ENCODE measurements around the gene SLC25A44. TPM values are rescaled to one million over a fixed set of nuclear protein-coding genes. Genes with fewer than 3 reads are reported as not detected.

The SLC25A44 gene, protein sequence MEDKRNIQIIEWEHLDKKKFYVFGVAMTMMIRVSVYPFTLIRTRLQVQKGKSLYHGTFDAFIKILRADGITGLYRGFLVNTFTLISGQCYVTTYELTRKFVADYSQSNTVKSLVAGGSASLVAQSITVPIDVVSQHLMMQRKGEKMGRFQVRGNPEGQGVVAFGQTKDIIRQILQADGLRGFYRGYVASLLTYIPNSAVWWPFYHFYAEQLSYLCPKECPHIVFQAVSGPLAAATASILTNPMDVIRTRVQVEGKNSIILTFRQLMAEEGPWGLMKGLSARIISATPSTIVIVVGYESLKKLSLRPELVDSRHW
- 12.7 TPM for total RNA-seq

GRCh38 chr1:156193488-156194299, at the start of gene SLC25A44:
TSS of gene SLC25A44 (plus strand) at chr1:156194104. CDS start at chr1:156199848, 5,744 bp downstream.
- no peaks in the 10 kb centered on the region for H3K9me3 ChIP-seq (ENCODE audit: low read depth, low read length)
- no peaks in the 10 kb centered on the region for H3K27me3 ChIP-seq (ENCODE audit: insufficient read depth, low read length)
- H3K4me1 ChIP-seq (ENCODE audit: insufficient read depth, low read length): peaks cover 41% of the 10 kb centered on the region
- peak within 1 kb of the TSS; percentile 87 for H3K4me3 ChIP-seq (ENCODE audit: low read length)

DNA sequence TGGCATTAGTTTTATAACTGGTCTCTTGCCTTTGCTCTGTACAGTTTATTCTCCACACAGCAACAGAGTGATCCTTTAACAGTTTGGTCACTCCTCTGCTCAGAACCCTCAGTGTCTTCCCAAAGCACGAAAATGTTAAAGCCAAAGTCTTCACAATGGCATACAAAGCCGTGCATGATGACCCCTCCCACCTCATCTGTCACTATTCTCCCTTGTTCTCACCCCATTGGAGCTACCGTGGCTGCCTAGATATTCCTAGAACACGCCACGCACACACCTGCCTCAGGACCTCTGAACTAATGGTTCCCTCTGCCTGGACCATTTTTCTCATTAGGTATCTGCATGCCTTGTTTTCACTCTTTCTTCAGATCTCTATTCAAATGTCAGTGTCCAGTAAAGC, 49.2 kb upstream of the SLC25A44 start:
- H3K9me3 ChIP-seq (ENCODE audit: low read depth, low read length): no peaks in the 10 kb centered on the region
- peaks cover 41% of the 10 kb centered on the region for H3K4me1 ChIP-seq (ENCODE audit: insufficient read depth, low read length)
- H3K27me3 ChIP-seq (ENCODE audit: insufficient read depth, low read length): no peaks in the 10 kb centered on the region
- no peak overlapping the region for H3K4me3 ChIP-seq (ENCODE audit: low read length)

- Histone ChIP-seq H3K4me1 (ENCODE audit: insufficient read depth, low read length) (peaks cover 50% of the 10 kb centered on the region), H3K9me3 (ENCODE audit: low read depth, low read length) (no peaks in the 10 kb centered on the region), H3K4me3 (ENCODE audit: low read length) (no peak overlapping the region), H3K27me3 (ENCODE audit: insufficient read depth, low read length) (no peaks in the 10 kb centered on the region)
Measured at GRCh38 chr1:156145650-156146019, 48.3 kb upstream of the SLC25A44 start.

DNA sequence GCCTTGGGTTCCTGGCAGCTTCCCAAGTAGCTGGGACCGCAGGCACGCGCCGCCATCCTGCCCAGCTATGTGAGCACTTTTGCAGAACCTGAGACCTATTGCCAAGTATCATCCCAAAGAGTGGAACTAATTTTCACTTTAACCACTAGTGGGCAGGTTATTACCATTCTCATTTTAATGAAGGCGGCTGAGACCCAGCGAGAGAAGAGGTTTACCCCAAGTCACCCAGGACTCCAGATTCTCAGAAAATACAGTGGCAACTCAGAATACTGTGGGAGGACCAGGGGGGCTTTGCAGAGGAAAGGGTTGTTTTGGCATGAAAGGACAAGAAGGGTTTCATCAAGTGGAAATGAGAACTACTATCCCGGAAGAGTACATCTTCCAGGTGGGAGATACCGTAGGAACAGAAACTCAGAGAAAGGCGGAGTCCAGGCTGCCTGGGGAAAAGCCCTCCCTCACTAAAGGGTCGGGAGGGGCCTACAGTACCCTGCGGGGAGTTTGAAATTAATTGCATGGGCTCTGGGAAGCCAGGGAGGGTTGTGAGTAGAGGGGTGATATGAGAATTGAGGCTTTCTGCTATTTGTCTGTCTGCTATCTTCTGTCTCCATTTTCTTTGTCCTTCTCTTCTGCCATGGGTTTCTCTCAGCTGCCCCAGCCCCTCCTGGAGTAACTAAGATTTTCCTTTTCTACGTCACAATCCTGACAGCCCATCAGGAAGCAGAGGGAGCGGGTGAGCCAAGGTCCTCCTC, 47.7 kb upstream of the SLC25A44 start:
- Histone ChIP-seq H3K9me3 (ENCODE audit: low read depth, low read length) (no peaks in the 10 kb centered on the region), H3K4me1 (ENCODE audit: insufficient read depth, low read length) (peaks cover 55% of the 10 kb centered on the region), H3K4me3 (ENCODE audit: low read length) (no peak overlapping the region), H3K27me3 (ENCODE audit: insufficient read depth, low read length) (no peaks in the 10 kb centered on the region)

- Histone ChIP-seq H3K4me3 (ENCODE audit: low read length) (no peak overlapping the region), H3K4me1 (ENCODE audit: insufficient read depth, low read length) (peaks cover 62% of the 10 kb centered on the region), H3K9me3 (ENCODE audit: low read depth, low read length) (no peaks in the 10 kb centered on the region), H3K27me3 (ENCODE audit: insufficient read depth, low read length) (no peaks in the 10 kb centered on the region)
Measured at GRCh38 chr1:156146769-156147405, 47.0 kb upstream of the SLC25A44 start.

- Histone ChIP-seq H3K4me3 (ENCODE audit: low read length) (no peak overlapping the region), H3K4me1 (ENCODE audit: insufficient read depth, low read length) (peaks cover 75% of the 10 kb centered on the region), H3K27me3 (ENCODE audit: insufficient read depth, low read length) (no peaks in the 10 kb centered on the region), H3K9me3 (ENCODE audit: low read depth, low read length) (no peaks in the 10 kb centered on the region)
Measured at GRCh38 chr1:156148216-156148615, 45.7 kb upstream of the SLC25A44 start.

DNA sequence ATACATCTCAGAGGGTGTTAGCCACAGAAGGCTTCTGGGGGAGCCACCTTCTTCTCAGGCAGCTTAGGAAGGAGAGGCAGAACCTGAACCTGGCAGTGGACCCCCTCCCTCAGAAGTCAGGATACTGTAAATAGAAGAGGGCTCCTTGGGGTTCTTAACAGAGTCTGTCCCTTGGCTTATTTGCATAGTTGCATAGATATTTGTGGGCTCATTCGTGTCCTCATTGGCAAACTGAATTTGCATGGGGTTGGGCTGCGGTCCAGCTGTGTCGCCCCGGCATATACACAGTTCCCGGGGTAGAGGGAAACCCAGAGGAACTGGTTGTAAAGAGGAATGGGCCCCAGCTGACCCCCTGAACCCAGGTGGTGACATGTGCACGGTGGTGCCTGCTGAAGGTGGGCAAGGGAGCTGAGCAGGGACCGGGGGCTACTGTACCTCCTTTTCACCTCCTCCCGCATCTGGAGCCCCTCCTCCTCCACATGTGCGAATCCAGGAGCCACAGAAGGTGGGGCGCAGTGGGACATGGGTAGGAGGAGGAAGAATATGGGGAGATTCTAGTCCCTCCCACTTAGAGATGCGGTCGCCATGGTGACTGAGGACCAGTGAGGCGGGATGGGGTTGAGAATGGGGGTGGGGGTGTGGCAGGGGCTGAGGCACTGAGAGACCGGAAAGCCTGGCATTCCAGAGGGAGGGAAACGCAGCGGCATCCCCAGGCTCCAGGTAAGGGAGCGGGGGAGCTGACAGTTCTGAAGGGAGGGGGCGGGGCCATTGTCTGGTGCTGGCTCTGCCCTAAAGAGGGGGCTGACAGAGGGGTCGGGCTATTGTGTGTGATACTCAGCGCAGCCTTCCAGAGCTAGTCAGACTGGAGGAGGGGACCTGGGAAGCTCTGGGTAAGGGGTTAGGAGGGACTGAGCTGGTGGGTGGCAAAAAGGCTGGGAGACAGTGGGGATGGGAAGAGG, 44.3 kb upstream of the SLC25A44 start:
- Histone ChIP-seq H3K9me3 (ENCODE audit: low read depth, low read length) (no peaks in the 10 kb centered on the region), H3K27me3 (ENCODE audit: insufficient read depth, low read length) (no peaks in the 10 kb centered on the region), H3K4me3 (ENCODE audit: low read length) (no peak overlapping the region), H3K4me1 (ENCODE audit: insufficient read depth, low read length) (peaks cover 88% of the 10 kb centered on the region)

- Histone ChIP-seq H3K4me1 (ENCODE audit: insufficient read depth, low read length) (peaks cover 96% of the 10 kb centered on the region), H3K4me3 (ENCODE audit: low read length) (no peak overlapping the region), H3K27me3 (ENCODE audit: insufficient read depth, low read length) (no peaks in the 10 kb centered on the region), H3K9me3 (ENCODE audit: low read depth, low read length) (no peaks in the 10 kb centered on the region)
Measured at GRCh38 chr1:156150333-156151011, 43.4 kb upstream of the SLC25A44 start.

DNA sequence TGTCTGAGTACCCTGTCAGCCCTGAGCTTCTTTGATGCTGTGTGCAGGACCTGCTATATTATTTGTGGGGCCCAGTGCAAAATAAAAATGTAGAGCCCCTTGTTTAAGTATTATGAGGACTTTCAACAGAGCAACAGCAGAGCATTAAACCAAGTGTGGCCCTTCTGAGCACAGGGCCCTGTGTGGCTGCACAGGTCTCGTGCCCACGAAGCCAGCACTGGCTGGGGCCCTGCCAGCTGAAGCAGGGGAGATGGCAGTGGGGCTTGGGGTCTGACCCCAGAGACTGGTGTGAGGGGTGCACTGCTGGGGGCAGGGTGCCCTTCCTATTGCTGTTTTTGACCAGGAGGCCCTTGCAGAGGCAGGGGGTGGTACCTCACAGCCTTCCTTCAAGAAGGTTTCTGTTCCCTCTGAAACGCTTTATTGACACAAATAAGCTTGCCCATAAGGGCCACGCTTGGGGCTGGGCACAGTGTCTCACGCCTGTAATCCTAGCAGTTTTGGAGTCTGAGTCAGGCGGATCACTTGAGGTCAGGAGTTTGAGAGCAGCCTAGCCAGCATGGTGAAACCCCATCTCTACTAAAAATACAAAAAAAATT, 42.7 kb upstream of the SLC25A44 start:
- H3K4me1 ChIP-seq (ENCODE audit: insufficient read depth, low read length): peaks cover 98% of the 10 kb centered on the region

DNA sequence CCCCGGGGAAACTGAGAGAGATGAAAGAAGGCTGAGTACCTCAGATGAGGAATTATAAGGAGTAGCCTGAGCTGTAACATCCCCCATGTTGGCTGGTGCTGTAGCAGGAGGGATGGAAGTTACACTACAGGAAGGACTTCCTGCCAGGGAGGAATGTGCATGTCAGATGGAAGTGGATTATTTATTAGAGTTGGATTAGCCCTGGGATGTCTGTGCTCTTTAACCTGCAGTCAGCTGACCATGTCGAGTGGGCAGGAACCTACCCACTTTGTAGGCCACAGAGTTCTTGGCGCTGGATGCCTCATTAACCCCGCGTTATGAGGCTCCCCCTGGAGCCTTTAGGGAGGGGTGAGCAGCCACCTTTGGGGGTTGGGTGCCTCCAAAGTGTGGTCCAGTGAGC, 41.3 kb upstream of the SLC25A44 start:
- Histone ChIP-seq H3K9me3 (ENCODE audit: low read depth, low read length) (no peaks in the 10 kb centered on the region), H3K27me3 (ENCODE audit: insufficient read depth, low read length) (no peaks in the 10 kb centered on the region), H3K4me3 (ENCODE audit: low read length) (no peak overlapping the region), H3K4me1 (ENCODE audit: insufficient read depth, low read length) (peaks cover 90% of the 10 kb centered on the region)

More for the DNA sequence above, 42.7 kb upstream of the SLC25A44 start:
- H3K4me3 ChIP-seq (ENCODE audit: low read length): no peak overlapping the region
- H3K27me3 ChIP-seq (ENCODE audit: insufficient read depth, low read length): no peaks in the 10 kb centered on the region
- no peaks in the 10 kb centered on the region for H3K9me3 ChIP-seq (ENCODE audit: low read depth, low read length)

DNA sequence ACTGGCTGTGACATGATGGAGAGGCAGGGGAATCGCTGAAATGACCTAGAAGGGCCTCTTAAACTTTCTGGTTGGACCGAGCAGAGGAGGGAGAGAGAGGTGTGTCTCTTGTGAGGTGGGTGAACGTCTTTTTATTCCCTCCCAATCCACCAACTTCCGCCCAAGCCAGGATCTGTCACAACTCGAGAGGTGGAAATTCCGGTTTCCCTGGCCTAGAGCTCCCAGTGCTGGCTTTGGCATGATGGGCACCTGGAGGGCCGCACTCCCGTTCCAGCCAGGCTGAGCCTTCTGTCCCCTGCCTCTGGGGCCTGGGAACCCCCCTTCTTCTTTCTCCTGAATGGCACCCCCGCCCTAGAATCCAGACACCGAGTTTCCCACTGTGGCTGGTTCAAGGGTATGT, 40.5 kb upstream of the SLC25A44 start, which contains the start of gene SEMA4A:
SEMA4A (plus strand) TSS at position 224 of the 400 bp plus-strand sequence. CDS start 994 bp downstream, outside the sequence.
- Histone ChIP-seq H3K27me3 (ENCODE audit: insufficient read depth, low read length) (no peaks in the 10 kb centered on the region), H3K4me3 (ENCODE audit: low read length) (peak within 1 kb of the TSS; percentile 48), H3K9me3 (ENCODE audit: low read depth, low read length) (no peaks in the 10 kb centered on the region), H3K4me1 (ENCODE audit: insufficient read depth, low read length) (peaks cover 82% of the 10 kb centered on the region)

DNA sequence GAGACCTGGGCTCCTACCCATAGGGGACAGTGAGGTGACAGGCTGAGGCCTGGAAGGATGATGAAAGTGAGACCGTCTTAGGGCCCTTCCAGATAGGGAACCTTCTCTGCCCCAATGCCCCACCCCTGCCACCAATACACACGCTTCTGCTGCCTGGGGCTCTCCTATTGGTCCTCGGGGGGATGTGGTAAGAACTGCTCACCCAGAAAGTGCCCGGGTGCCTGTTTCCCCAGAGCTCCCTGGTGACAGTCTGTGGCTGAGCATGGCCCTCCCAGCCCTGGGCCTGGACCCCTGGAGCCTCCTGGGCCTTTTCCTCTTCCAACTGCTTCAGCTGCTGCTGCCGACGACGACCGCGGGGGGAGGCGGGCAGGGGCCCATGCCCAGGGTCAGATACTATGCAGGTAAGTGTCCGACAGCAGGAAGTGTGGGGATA, 39.6 kb upstream of the SLC25A44 start:
- H3K9me3 ChIP-seq (ENCODE audit: low read depth, low read length): no peaks in the 10 kb centered on the region
- H3K4me1 ChIP-seq (ENCODE audit: insufficient read depth, low read length): peaks cover 74% of the 10 kb centered on the region
- no peaks in the 10 kb centered on the region for H3K27me3 ChIP-seq (ENCODE audit: insufficient read depth, low read length)
- H3K4me3 ChIP-seq (ENCODE audit: low read length): peak overlapping the region; percentile 48
